ENCODE measurements around the gene COL6A5.

- TF ChIP-seq, protein P1, sequence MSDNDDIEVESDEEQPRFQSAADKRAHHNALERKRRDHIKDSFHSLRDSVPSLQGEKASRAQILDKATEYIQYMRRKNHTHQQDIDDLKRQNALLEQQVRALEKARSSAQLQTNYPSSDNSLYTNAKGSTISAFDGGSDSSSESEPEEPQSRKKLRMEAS (CRISPR knock-in tag; IDR thresholded peaks at IDR 0.05) = no peak
- TF ChIP-seq CTCF (IDR thresholded peaks at IDR 0.05 in 2 of 3, conservative IDR thresholded peaks at IDR 0.05 in 1 of 3; ENCODE audit: insufficient read depth in 2 of 3, low read depth in 1 of 3, low read length in 3 of 3) (no peak), CEBPB (tag; IDR thresholded peaks at IDR 0.05) (no peak)
Measured at GRCh38 chr3:130515755-130516154, 170.3 kb downstream of the COL6A5 start.

All from K562 (cell line).